Keratinocyte (primary cell): ENCODE results near the gene COL1A2. TPM values are rescaled to one million over a fixed set of nuclear protein-coding genes. Genes with fewer than 3 reads are reported as not detected.

Experiments
- DNase-seq: peaks from one replicate; pipeline ENCODE4 v3.0.0-alpha.2; 2011; ENCODE audit warnings: low read depth, missing footprints, low spot score
- FAIRE-seq: peaks from 2 replicates; lab custom pipeline; 2011; peaks lifted over from hg19 to GRCh38; lab: Jason Lieb, UNC
- H2AFZ ChIP-seq: 2 replicates; pipeline ENCODE4 v1.6.0; 2012; ENCODE audit warnings: low read length, control low read depth, inconsistent platforms; ENCODE audit not compliant: control insufficient read depth
- H3K27ac ChIP-seq: 2 replicates; pipeline ENCODE4 v1.5.1; 2011; ENCODE audit warnings: low read length; ENCODE audit not compliant: control insufficient read depth, insufficient read depth
- H3K27me3 ChIP-seq: 3 replicates; pipeline ENCODE4 v1.6.0; 2011; ENCODE audit warnings: low read length; ENCODE audit not compliant: control insufficient read depth, insufficient read depth; ENCODE audit errors: extremely low read depth
- H3K36me3 ChIP-seq, 2 experiments: 2 replicates in 1 of 2; 3 replicates in 1 of 2; pipeline ENCODE4 v1.5.1; 2011; ENCODE audit warnings: low read length in 2 of 2, mild to moderate bottlenecking in 1 of 2; ENCODE audit not compliant: control insufficient read depth in 2 of 2, insufficient read depth in 2 of 2; ENCODE audit errors: extremely low read depth in 1 of 2
- H3K4me1 ChIP-seq: 3 replicates; pipeline ENCODE4 v1.5.1; 2011; ENCODE audit warnings: low read length; ENCODE audit not compliant: control insufficient read depth, insufficient read depth; ENCODE audit errors: extremely low read depth
- H3K4me2 ChIP-seq: 3 replicates; pipeline ENCODE4 v1.6.0; 2011; ENCODE audit warnings: low read depth, low read length; ENCODE audit not compliant: control insufficient read depth, insufficient read depth; ENCODE audit errors: extremely low read depth
- H3K4me3 ChIP-seq, 3 experiments: fragments of 200-600 bp in 1 of 3; sonication (generic) in 1 of 3; 2 replicates in 2 of 3; 3 replicates in 1 of 3; pipeline ENCODE4 v1.5.1; 2011 to 2016; ENCODE audit warnings: low read length in 3 of 3, mild to moderate bottlenecking in 3 of 3, control low read depth in 2 of 3, inconsistent platforms in 1 of 3, low read depth in 1 of 3, mixed read lengths in 1 of 3, mixed run types in 1 of 3, moderate library complexity in 1 of 3; ENCODE audit not compliant: control insufficient read depth in 2 of 3, insufficient read depth in 2 of 3; ENCODE audit errors: extremely low read depth in 1 of 3
- H3K79me2 ChIP-seq: 2 replicates; pipeline ENCODE4 v1.6.0; 2012; ENCODE audit warnings: low read length; ENCODE audit not compliant: control insufficient read depth, insufficient read depth
- H3K9ac ChIP-seq: 3 replicates; pipeline ENCODE4 v1.6.0; 2011; ENCODE audit warnings: low read length; ENCODE audit not compliant: control insufficient read depth, insufficient read depth; ENCODE audit errors: extremely low read depth
- H3K9me1 ChIP-seq: 3 replicates; pipeline ENCODE4 v1.6.0; 2011; ENCODE audit warnings: low read length; ENCODE audit not compliant: control insufficient read depth, insufficient read depth; ENCODE audit errors: extremely low read depth
- H3K9me3 ChIP-seq: 2 replicates; pipeline ENCODE4 v1.5.1; 2012; ENCODE audit warnings: low read depth, low read length; ENCODE audit not compliant: control insufficient read depth
- H4K20me1 ChIP-seq: 3 replicates; pipeline ENCODE4 v1.6.0; 2011; ENCODE audit warnings: low read length; ENCODE audit not compliant: control insufficient read depth, insufficient read depth; ENCODE audit errors: extremely low read depth
- EZH2 ChIP-seq: IDR thresholded peaks from one replicate; pipeline ENCODE4 v1.6.1; 2012; ENCODE audit warnings: inconsistent platforms, mild to moderate bottlenecking, low read length, moderate library complexity
- dilution Hi-C: fragments of 300-500 bp; cut with MboI; formaldehyde crosslinking; loops from one replicate; pipeline ENCODE4 v1.7.0; 2020; ENCODE audit warnings: low sequenced_read_pairs; ENCODE audit not compliant: extremely low pct_ligation_motif_present
- polyA plus RNA-seq, 5 experiments: library from polyadenylated mRNA; depleted of rRNA in 3 of 5; stranded (reverse) in 3 of 5; stranded (forward) in 1 of 5; unstranded in 1 of 5; fragments of >200 nt; gene quantifications; 1 replicate in 1 of 5; 2 replicates in 3 of 5; 3 replicates in 1 of 5; pipeline versions ENCODE4 v1.2.1 to v1.2.3, GENCODE V29; 2011 to 2012; ENCODE audit warnings: missing spikeins in 2 of 5, low read depth in 1 of 5, low replicate concordance in 1 of 5
- TF ChIP-seq, protein P1 (sequence below), 3 experiments: IDR thresholded peaks in 1 of 3; conservative IDR thresholded peaks in 1 of 3; optimal IDR thresholded peaks in 1 of 3; 2 replicates in 2 of 3; 3 replicates in 1 of 3; pipeline versions ENCODE3 to v1.5.1; 2011; ENCODE audit warnings: low read length in 3 of 3, mild to moderate bottlenecking in 3 of 3, moderate library complexity in 2 of 3, control low read depth in 1 of 3, inconsistent platforms in 1 of 3; ENCODE audit not compliant: insufficient read depth in 2 of 3; ENCODE audit errors: extremely low read depth in 1 of 3

The COL1A2 gene
- polyA plus RNA-seq, 1 donor (not counting 4 experiments of a cell fraction or from before 2014, with no cell fraction given) = 0.13 TPM

DNA sequence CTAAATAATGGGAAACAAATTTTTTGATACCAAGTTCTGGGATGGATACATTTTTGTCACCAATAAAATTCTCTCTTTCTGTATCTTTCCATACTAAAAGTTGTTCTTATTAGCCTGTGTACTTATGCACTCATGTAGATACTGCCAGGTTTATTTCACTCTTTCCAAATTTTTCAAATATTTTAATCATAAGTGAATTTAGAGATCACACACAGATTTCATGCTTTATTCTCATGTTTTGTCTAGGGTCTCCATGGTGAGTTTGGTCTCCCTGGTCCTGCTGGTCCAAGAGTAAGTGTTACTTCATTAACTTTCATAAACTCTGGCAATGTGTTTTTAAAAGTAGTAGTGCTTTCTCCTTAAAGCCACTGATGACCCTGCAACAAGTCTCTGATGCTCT is 20.3 kb downstream of the COL1A2 start:
- Histone ChIP-seq H3K79me2 (no peaks in the 10 kb centered on the region), H3K9me3 (no peaks in the 10 kb centered on the region), H3K4me3 (no peak overlapping the region), H3K4me1 (no peaks in the 10 kb centered on the region), H3K27ac (no peak overlapping the region), H3K27me3 (peaks cover 3% of the 10 kb centered on the region), H3K4me2 (no peak overlapping the region), H3K9ac (no peak overlapping the region), H3K9me1 (no peaks in the 10 kb centered on the region), H3K36me3 (no peaks in the 10 kb centered on the region), H2AFZ (no peak overlapping the region), H4K20me1 (no peaks in the 10 kb centered on the region)
- DNase-seq (no peak), FAIRE-seq (no peak)
- TF ChIP-seq EZH2 = no peak
- TF ChIP-seq, protein P1, sequence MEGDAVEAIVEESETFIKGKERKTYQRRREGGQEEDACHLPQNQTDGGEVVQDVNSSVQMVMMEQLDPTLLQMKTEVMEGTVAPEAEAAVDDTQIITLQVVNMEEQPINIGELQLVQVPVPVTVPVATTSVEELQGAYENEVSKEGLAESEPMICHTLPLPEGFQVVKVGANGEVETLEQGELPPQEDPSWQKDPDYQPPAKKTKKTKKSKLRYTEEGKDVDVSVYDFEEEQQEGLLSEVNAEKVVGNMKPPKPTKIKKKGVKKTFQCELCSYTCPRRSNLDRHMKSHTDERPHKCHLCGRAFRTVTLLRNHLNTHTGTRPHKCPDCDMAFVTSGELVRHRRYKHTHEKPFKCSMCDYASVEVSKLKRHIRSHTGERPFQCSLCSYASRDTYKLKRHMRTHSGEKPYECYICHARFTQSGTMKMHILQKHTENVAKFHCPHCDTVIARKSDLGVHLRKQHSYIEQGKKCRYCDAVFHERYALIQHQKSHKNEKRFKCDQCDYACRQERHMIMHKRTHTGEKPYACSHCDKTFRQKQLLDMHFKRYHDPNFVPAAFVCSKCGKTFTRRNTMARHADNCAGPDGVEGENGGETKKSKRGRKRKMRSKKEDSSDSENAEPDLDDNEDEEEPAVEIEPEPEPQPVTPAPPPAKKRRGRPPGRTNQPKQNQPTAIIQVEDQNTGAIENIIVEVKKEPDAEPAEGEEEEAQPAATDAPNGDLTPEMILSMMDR (optimal IDR thresholded peaks at IDR 0.05 in 1 of 3, IDR thresholded peaks at IDR 0.05 in 1 of 3, conservative IDR thresholded peaks at IDR 0.05 in 1 of 3; ENCODE audit: extremely low read depth in 1 of 3, insufficient read depth in 2 of 3, low read length in 3 of 3) = no peak
- dilution Hi-C loops = no loop called here

DNA sequence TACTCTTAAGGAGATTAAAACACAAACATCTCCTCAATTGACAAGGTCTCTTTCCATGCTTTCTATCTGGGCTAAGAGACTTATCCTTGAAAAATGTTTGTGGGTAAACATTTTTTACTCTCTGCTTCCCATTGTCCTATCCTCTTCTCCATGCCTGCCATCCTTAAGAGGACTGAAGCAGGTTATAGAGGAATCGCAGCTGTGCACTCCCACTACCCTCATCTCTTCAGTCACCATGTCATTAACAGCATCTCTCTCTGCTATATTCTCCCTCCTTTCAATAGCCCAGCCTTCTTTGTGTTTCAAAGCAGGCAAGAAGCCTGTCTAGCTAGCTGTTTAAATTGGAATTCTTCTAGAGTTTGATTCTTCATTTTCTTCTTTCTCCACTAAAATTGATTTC is 22.6 kb downstream of the COL1A2 start:
- no peak overlapping the region for H2AFZ ChIP-seq
- H3K4me3 ChIP-seq = no peak overlapping the region
- no peak overlapping the region for H3K9ac ChIP-seq
- H3K27ac ChIP-seq = no peak overlapping the region
- H3K27me3 ChIP-seq = peaks cover 3% of the 10 kb centered on the region
- no peak for DNase-seq
- no peak overlapping the region for H3K4me2 ChIP-seq
- no peaks in the 10 kb centered on the region for H3K4me1 ChIP-seq
- TF ChIP-seq, protein P1 (optimal IDR thresholded peaks at IDR 0.05 in 1 of 3, IDR thresholded peaks at IDR 0.05 in 1 of 3, conservative IDR thresholded peaks at IDR 0.05 in 1 of 3; ENCODE audit: extremely low read depth in 1 of 3, insufficient read depth in 2 of 3, low read length in 3 of 3) = no peak
- no peak for TF ChIP-seq EZH2
- no peak for FAIRE-seq
- H3K79me2 ChIP-seq = no peaks in the 10 kb centered on the region
- no peaks in the 10 kb centered on the region for H4K20me1 ChIP-seq
- H3K9me3 ChIP-seq = no peaks in the 10 kb centered on the region
- H3K9me1 ChIP-seq = no peaks in the 10 kb centered on the region
- dilution Hi-C loops = no loop called here
- H3K36me3 ChIP-seq = no peaks in the 10 kb centered on the region
